Endothelial cell of umbilical vein (primary cell): ENCODE measurements around the gene ACP3.
"Not testable (repeated sequence)": the region's sequence is repeated elsewhere in the genome, so short reads cannot be mapped to it uniquely, and the experiment has no call there.

Source experiments
- EZH2 ChIP-seq: IDR thresholded peaks from 2 replicates; pipeline ENCODE4 v1.6.1; 2012; ENCODE audit warnings: borderline replicate concordance, low read depth, mild to moderate bottlenecking, moderate library complexity, low read length, inconsistent platforms; ENCODE audit not compliant: severe bottlenecking
- FOS ChIP-seq: IDR thresholded peaks from 2 replicates; pipeline ENCODE4 v1.6.1; 2011; ENCODE audit warnings: mild to moderate bottlenecking, low read length, moderate library complexity, borderline replicate concordance; ENCODE audit not compliant: insufficient read depth
- JUN ChIP-seq: IDR thresholded peaks from 2 replicates; pipeline ENCODE4 v1.6.1; 2011; ENCODE audit warnings: borderline replicate concordance, low read depth; ENCODE audit not compliant: insufficient read length, insufficient read depth
- POLR2A ChIP-seq: IDR thresholded peaks from 2 replicates; pipeline ENCODE4 v1.6.1; 2012; ENCODE audit warnings: low read depth, mild to moderate bottlenecking, control low read depth, low read length
- TF ChIP-seq, protein P1 (sequence below), 2 donors: IDR thresholded peaks; 1 replicate in 1 of 2; 2 replicates in 1 of 2; pipeline ENCODE4 v1.5.1; 2011; ENCODE audit warnings: low read length in 2 of 2, mild to moderate bottlenecking in 2 of 2, moderate library complexity in 2 of 2, control low read depth in 1 of 2, inconsistent platforms in 1 of 2, low read depth in 1 of 2; ENCODE audit not compliant: insufficient read depth in 1 of 2; ENCODE audit errors: extremely low read depth in 1 of 2

DNA sequence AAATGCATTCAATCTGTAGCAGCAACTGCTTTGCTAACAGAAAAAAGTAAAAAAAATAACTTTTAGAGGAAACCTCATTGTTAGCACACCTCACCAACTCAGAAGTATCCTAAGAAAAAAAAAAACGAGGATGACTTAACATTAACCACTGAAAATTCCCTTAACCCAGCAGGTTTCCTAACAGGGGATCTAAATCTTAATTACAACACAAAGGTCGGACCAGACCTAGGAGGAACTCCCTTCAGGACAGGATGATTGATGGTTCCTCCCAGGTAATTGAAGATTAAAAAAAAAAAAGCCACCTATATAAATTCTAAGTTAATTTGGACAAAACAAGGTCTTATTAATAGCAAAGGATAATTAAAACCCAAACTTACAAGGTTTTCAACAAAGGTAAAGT is 12.9 kb upstream of the ACP3 start:
- not testable (repeated sequence) for TF ChIP-seq EZH2, JUN, POLR2A, FOS
- TF ChIP-seq, protein P1, sequence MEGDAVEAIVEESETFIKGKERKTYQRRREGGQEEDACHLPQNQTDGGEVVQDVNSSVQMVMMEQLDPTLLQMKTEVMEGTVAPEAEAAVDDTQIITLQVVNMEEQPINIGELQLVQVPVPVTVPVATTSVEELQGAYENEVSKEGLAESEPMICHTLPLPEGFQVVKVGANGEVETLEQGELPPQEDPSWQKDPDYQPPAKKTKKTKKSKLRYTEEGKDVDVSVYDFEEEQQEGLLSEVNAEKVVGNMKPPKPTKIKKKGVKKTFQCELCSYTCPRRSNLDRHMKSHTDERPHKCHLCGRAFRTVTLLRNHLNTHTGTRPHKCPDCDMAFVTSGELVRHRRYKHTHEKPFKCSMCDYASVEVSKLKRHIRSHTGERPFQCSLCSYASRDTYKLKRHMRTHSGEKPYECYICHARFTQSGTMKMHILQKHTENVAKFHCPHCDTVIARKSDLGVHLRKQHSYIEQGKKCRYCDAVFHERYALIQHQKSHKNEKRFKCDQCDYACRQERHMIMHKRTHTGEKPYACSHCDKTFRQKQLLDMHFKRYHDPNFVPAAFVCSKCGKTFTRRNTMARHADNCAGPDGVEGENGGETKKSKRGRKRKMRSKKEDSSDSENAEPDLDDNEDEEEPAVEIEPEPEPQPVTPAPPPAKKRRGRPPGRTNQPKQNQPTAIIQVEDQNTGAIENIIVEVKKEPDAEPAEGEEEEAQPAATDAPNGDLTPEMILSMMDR (IDR thresholded peaks at IDR 0.05; ENCODE audit: extremely low read depth in 1 of 2, insufficient read depth in 1 of 2, low read depth in 1 of 2, low read length in 2 of 2): not testable (repeated sequence)
